HUES48 (cell line): ENCODE measurements around the gene RRAD.

Source experiments
- H3K27ac ChIP-seq: one replicate; pipeline ENCODE4 v1.7.0; 2013; ENCODE audit warnings: low read depth, low read length, inconsistent platforms
- H3K27me3 ChIP-seq: 2 replicates; pipeline ENCODE4 v1.6.1; 2013; ENCODE audit warnings: mild to moderate bottlenecking, low read length; ENCODE audit not compliant: control insufficient read depth, insufficient read depth
- H3K36me3 ChIP-seq: 2 replicates; pipeline ENCODE4 v1.6.1; 2013; ENCODE audit warnings: low read length; ENCODE audit not compliant: control insufficient read depth, insufficient read depth
- H3K4me1 ChIP-seq: 2 replicates; pipeline ENCODE4 v1.6.1; 2013; ENCODE audit warnings: mild to moderate bottlenecking, low read length; ENCODE audit not compliant: control insufficient read depth, insufficient read depth
- H3K4me3 ChIP-seq: 2 replicates; pipeline ENCODE4 v1.5.1; 2013; ENCODE audit warnings: mild to moderate bottlenecking, low read depth, low read length
- H3K9ac ChIP-seq: 2 replicates; pipeline ENCODE4 v1.6.1; 2013; ENCODE audit warnings: mild to moderate bottlenecking, low read depth, low read length, moderate library complexity
- H3K9me3 ChIP-seq: 2 replicates; pipeline ENCODE4 v1.6.1; 2013; ENCODE audit warnings: low read length; ENCODE audit not compliant: control insufficient read depth, insufficient read depth

RRAD gene

GRCh38 chr16:66921729-66922450 is 3.4 kb downstream of the RRAD start:
- H3K9me3 ChIP-seq: no peaks in the 10 kb centered on the region
- no peak overlapping the region for H3K9ac ChIP-seq
- H3K36me3 ChIP-seq: no peaks in the 10 kb centered on the region
- no peak overlapping the region for H3K27ac ChIP-seq
- H3K27me3 ChIP-seq: peaks cover 40% of the 10 kb centered on the region
- H3K4me3 ChIP-seq: no peak overlapping the region
- H3K4me1 ChIP-seq: no peaks in the 10 kb centered on the region; the same call in 1 of the 2 replicates

- H3K4me1 ChIP-seq: no peaks in the 10 kb centered on the region
- peaks cover 32% of the 10 kb centered on the region for H3K27me3 ChIP-seq
- no peak overlapping the region for H3K9ac ChIP-seq
- H3K27ac ChIP-seq: no peak overlapping the region
- H3K36me3 ChIP-seq: no peaks in the 10 kb centered on the region
- no peak overlapping the region for H3K4me3 ChIP-seq
- no peaks in the 10 kb centered on the region for H3K9me3 ChIP-seq
Measured at GRCh38 chr16:66920924-66921680, 4.2 kb downstream of the RRAD start.

GRCh38 chr16:66920299-66920590 is 5.1 kb downstream of the RRAD start:
- no peaks in the 10 kb centered on the region for H3K36me3 ChIP-seq
- H3K4me3 ChIP-seq: no peak overlapping the region
- H3K27me3 ChIP-seq: peaks cover 24% of the 10 kb centered on the region
- no peaks in the 10 kb centered on the region for H3K4me1 ChIP-seq
- H3K27ac ChIP-seq: no peak overlapping the region
- no peak overlapping the region for H3K9ac ChIP-seq
- no peaks in the 10 kb centered on the region for H3K9me3 ChIP-seq

GRCh38 chr16:66919569-66920298 is 5.6 kb downstream of the RRAD start:
- H3K4me3 ChIP-seq: no peak overlapping the region
- H3K9ac ChIP-seq: no peak overlapping the region
- no peaks in the 10 kb centered on the region for H3K36me3 ChIP-seq
- H3K27ac ChIP-seq: no peak overlapping the region
- no peaks in the 10 kb centered on the region for H3K4me1 ChIP-seq
- no peaks in the 10 kb centered on the region for H3K9me3 ChIP-seq
- H3K27me3 ChIP-seq: peaks cover 19% of the 10 kb centered on the region

- no peaks in the 10 kb centered on the region for H3K9me3 ChIP-seq
- H3K27me3 ChIP-seq: peaks cover 11% of the 10 kb centered on the region
- no peak within 1 kb of the TSS for H3K4me3 ChIP-seq
- H3K36me3 ChIP-seq: no peaks in the 10 kb centered on the region
- no peak within 1 kb of the TSS for H3K27ac ChIP-seq
- no peaks in the 10 kb centered on the region for H3K4me1 ChIP-seq
- H3K9ac ChIP-seq: no peak within 1 kb of the TSS
Measured at GRCh38 chr16:66918803-66919568, 6.3 kb downstream of the RRAD start, which contains the start of gene CDH16. Gene CDH16, minus strand, starts transcription at chr16:66918885. Its CDS starts 820 bp downstream, at chr16:66918065.

GRCh38 chr16:66918355-66918754 is 7.0 kb downstream of the RRAD start:
- Histone ChIP-seq H3K4me1 (no peaks in the 10 kb centered on the region), H3K9ac (no peak overlapping the region), H3K27me3 (peaks cover 5% of the 10 kb centered on the region), H3K36me3 (no peaks in the 10 kb centered on the region), H3K9me3 (no peaks in the 10 kb centered on the region), H3K4me3 (no peak overlapping the region), H3K27ac (no peak overlapping the region)

GRCh38 chr16:66917741-66918140 is 7.6 kb downstream of the RRAD start:
- H3K4me3 ChIP-seq: no peak overlapping the region
- no peaks in the 10 kb centered on the region for H3K4me1 ChIP-seq
- H3K36me3 ChIP-seq: no peaks in the 10 kb centered on the region
- H3K9ac ChIP-seq: no peak overlapping the region
- H3K27me3 ChIP-seq: peaks cover 4% of the 10 kb centered on the region
- H3K27ac ChIP-seq: no peak overlapping the region
- no peaks in the 10 kb centered on the region for H3K9me3 ChIP-seq

- H3K9ac ChIP-seq: no peak overlapping the region
- H3K4me3 ChIP-seq: no peak overlapping the region
- no peaks in the 10 kb centered on the region for H3K36me3 ChIP-seq
- peaks cover 4% of the 10 kb centered on the region for H3K27me3 ChIP-seq
- no peaks in the 10 kb centered on the region for H3K9me3 ChIP-seq
- H3K4me1 ChIP-seq: no peaks in the 10 kb centered on the region
- no peak overlapping the region for H3K27ac ChIP-seq
Measured at GRCh38 chr16:66916518-66916917, 8.8 kb downstream of the RRAD start.

GRCh38 chr16:66915041-66915440 is 10.3 kb downstream of the RRAD start:
- no peaks in the 10 kb centered on the region for H3K9me3 ChIP-seq

GRCh38 chr16:66914541-66914940 is 10.8 kb downstream of the RRAD start:
- no peaks in the 10 kb centered on the region for H3K9me3 ChIP-seq
- no peaks in the 10 kb centered on the region for H3K36me3 ChIP-seq
- no peaks in the 10 kb centered on the region for H3K4me1 ChIP-seq
- H3K27me3 ChIP-seq: no peaks in the 10 kb centered on the region; the same call in 1 of the 2 replicates
- H3K4me3 ChIP-seq: no peak overlapping the region
- H3K27ac ChIP-seq: no peak overlapping the region
- no peak overlapping the region for H3K9ac ChIP-seq

More at GRCh38 chr16:66915041-66915440, 10.3 kb downstream of the RRAD start:
- H3K27ac ChIP-seq: no peak overlapping the region
- H3K27me3 ChIP-seq: peaks cover 2% of the 10 kb centered on the region
- H3K4me3 ChIP-seq: no peak overlapping the region
- H3K4me1 ChIP-seq: no peaks in the 10 kb centered on the region
- no peaks in the 10 kb centered on the region for H3K36me3 ChIP-seq
- H3K9ac ChIP-seq: no peak overlapping the region
